CD4-positive, alpha-beta T cell treated with Interferon alpha-2 for 1 hour (primary cell): ENCODE data around the gene EIF3D.
A peak's percentile ranks its signal among the peaks of the same experiment; 100 is the strongest.

Experiments used
- DNase-seq, 2 donors: peaks; one replicate each; pipeline ENCODE4 v3.0.0-alpha.2; 2020 to 2022

The EIF3D gene

DNA sequence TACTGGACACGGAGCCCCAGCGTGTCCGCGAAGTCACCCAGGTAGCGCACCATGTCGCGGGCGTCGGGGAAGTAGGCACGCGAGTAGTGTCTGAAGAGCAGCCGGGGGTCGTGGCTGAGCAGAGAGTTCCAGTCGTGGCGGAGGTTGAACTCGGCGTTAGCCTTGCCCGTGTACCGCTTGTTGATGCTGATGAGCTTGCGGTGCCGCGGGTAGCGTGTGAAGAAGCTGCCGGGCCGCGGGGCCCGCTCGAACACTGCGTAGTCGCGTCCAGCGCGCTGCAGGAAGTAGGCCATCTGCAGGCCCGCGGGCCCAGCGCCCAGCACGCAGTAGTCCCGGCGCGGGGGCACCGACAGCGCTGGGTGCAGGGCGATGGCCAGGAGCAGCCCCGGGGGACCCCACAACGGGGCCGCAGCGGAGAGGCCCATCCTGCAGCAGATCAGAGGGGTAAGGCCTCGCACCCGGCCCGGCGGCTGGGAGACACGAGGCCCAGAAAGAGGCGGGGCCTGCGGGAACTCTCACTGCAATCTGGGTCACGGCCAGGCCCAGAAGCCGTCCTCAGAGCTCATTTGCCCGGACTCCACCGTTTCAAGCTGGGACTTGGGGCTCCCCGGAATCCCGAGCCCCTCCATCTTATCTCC is 22.8 kb downstream of the EIF3D start:
- DNase-seq, result no peak

DNA sequence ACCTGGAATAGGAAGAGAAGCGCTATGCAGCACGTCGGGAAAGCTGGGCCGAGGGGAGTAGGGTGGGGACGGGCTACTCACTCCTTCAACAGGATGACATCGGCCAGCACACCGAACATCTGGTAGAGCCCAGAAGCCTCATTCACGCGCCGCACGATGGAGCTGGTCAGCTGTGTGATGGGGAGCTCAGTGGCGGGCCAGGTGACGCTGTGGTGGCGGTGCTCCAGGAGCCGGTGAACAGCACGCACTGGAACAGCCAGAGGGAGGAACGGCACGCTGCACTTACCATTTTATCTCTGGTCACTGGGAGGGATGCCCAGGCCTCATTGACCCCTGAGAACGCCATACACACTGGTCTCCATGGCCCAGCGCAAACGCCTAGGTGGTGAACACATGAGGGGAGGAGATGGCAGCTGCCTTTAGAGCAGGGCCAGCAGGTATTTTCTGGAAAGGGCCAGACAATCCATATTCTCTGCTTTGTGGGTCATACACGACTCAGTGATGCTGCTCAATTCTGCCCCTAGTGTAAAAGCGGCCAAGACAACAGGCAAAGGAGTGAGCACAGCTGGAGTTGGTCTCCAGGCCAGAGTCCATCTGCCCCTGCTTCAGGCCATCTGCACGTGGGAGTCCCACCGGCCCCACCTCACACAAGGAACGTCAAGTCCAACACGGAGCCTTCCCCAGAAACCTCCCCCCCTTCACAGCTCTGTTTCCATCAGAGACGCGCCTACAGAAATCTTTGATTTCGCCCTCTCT is 30.9 kb downstream of the EIF3D start:
- no peak for DNase-seq

DNA sequence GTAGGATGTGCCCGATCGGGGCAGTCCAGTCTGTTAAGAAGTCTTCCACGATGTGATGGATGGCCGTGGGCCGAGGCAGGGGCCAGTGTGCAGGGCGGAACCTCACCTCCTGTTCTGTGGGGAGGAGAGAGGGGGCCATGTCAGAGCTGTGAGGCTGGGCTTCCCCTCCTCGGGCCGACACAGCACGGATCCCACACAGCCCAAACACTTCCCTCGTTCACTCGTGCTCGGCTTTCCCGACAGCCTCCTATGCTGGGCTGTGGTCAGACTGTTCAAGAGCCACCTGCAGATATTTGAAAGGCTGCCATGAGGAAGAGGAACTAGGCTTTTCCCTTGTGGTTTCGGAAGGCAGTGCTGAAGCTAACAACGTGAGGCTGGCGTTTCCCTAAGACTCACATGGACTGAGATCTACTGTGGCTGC is 35.3 kb downstream of the EIF3D start:
- DNase-seq, result peak in 1 of 2 donors; percentile 62

DNA sequence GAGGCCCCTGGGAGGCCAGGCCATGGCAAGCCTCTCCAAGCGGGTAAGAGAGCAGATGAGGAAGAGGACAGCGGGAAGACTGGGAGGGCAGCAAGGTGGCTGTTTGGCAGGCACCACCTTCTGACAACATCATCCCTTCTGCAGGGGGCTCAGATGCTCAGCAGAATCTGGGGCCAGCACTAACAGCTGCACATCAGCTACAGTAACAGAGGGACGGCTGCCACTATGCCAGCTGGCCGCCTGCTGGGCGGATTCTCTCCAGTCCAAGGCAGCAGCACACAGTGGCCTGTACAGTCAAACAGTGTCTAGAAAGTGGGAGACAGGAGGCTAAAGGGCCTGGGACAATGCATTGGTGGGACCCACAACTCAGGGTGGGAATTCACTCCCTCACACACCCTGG is 36.9 kb downstream of the EIF3D start:
- DNase-seq, result no peak

DNA sequence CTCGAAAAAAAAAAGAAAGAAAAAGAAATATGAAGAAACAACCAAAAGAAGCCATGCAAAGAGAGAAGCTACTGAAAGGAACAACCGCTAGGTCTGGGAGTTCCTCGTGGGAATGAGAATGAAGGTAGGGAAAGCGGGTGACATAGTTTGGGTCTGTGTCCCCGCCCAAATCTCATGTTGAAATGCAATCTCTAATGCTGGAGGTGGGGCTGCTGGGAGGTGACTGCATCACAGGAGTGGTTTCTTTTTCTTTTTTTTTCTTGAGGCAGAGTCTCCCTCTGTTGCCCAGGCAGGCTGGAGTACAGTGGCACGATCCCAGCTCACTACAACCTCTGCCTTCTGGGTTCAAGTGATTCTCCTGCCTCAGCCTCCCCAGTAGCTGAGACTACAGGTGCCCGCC is 37.8 kb downstream of the EIF3D start:
- DNase-seq, result no peak

DNA sequence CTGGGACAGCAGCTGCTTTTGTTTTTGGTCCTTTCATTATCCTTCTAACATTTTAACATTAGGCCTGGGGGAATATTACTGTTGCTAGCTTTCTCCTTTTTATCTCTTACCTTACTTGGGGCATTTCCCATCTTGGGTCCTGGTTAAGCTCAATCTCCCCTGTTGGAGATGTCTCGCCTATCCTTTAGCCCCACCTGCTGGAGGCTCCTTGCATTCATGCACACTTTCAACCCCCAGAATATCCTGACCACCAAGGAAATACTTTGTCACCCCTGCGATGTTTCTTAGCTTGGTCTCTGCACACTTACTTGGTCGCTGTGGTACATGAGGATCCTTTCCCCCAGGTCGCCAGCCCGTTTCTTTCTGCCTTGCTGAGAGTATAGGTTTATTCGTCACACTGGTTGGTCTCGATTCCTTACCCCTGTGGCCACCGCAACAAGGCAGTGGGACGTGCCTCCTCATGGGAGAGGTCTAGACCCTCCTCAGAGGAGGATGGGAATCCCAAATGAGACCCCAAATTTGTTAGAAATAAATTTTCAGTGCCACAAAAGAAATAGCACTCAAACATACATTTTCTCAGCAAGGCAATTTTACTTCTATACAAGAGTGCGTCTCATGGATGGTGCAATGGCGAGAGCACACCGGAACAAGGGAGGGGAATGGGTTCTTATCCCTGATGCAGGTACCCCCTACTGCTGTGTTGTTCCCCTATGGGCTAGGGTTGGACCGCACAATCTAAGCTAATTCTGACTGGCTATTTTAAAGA is 42.2 kb downstream of the EIF3D start:
- DNase-seq, result peak; percentile 66 to 78

DNA sequence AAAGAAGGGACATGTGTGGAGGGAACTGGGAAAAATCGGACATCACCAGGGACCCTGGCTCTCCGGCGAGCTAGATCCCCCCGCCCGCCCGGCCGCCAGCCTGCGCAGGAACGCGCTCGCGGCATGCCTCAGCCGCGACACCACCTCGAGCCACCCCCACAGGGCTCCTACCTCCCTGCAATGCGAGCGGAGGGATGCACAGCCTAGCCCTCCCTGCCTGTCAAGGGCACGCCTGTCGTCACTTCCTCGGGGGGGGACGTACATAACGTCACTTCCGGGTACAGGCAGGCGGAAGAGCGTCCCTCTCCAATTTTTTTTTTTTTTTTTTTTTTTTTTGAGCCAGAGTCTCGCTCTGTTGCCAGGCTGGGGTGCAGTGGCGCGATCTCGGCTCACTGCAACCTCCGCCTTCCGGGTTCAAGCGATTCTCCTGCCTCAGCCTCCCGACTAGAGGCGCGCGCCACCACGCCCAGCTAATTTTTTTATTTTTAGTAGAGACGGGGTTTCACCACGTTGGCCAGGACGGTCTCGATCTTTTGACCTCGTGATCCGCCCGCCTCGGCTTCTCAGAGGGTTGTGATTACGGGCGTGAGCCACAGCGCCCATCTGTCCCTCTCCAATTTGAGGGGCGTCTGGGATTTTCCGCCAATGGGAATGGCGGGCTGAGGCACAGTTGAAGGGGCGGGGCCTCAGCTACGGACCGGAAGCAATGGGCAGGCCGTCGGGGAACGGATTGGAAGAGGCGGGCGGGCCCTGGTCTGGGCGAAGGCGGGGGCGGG is 47.4 kb downstream of the EIF3D start, which contains the start of gene TXN2:
Gene TXN2, minus strand, starts transcription at position 248 of the 776 bp plus-strand sequence. CDS start 803 bp downstream, outside the sequence.
- peak; percentile 97 for DNase-seq

DNA sequence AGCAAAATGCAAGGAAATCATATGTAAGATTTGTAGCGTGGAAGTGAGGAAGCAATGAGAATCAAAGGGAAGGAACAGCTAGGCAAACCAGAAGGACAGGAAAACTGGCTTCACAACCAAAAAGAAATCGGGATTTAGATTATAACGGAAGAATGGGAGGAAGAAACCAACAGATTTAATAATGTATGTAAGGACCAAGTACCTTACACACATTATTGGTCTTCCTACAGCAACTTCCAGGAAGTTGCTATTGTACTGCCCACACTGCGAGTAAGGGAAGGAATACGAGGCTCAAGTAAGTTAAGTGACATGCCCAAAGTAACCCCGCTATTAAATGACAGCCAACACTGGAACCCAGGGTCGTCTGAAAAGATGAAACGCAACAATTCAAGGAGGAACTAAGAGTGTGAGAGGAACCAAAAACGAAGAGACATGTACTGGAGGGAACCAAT is 48.0 kb downstream of the EIF3D start:
- no peak for DNase-seq

DNA sequence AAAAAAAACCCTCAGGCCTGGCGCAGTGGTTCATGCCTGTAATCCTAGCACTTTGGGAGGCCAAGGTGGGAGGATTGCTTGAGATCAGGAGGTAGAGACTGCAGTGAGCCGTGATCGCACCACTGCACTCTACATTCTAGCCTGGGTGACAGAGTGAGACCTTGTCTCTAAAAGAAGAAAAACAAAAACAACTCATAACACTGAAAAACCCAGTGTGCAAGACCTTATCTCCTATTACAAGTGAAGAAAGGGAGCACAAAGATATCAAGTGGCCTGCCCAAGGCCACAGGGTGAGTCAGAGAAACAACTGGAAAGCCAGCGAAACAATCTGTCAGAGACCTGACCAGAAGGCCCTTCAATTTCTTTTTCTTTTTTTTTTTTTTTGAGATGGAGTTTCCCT is 50.0 kb downstream of the EIF3D start:
- DNase-seq, result no peak

DNA sequence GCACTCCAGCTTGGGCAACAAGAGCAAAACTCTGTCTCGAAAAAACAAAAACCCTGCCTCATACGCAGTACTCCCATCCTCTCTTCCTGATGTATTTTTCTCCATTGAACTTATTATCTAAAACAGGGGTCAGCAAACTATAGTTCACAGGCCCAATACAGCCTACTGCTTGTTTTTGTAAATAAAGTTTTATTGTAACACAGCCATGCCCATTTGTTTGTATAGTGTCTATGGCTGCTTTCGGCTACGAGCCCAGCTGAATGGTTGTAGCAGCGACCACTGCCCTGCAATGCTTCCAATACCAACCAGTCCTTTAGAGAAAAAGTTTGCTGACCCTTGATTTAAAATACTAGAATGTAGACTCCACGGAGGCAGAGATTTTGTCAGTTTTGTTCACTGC is 53.6 kb downstream of the EIF3D start:
- DNase-seq, result no peak

DNA sequence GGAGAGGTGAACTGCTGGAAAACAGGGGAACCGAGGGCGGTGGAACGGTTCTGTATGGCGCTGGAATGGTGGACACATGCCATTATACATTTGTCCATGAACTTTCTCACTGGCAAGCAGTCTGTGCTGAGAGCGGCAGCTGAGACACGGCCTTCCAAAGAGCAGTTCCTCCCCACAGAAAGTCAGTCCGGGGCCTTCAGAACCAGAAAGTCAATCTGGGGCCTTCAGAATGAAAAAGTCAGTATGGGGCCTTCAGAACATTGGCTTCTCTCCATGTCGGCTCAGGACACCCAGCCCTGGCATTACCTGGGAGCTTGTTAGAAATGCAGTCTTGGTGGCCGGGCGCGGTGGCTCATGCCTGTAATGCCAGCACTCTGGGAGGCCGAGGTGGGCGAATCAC is 56.3 kb downstream of the EIF3D start:
- DNase-seq, result no peak

DNA sequence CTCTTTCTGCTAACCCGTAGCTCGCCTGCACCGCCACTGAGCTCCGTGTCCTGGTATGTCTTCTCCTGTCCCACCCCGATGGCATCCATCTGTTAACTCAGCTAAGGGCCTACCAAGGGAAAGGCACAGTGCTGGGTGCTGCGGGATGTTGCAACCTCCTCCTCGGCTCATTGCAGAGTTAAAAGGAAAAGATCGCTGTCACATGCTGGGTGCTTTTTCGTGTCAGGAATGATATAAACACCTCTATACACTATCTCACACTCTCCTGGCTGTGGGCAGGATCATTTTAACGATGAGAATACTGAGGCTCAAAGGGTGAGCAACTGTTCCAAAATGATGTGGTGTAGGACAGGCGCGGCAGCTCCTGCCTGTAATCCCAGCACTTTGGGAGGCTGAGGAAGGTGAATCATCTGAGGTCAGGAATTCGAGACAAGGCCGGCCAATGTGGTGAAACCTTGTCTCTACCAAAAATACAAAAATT is 57.6 kb downstream of the EIF3D start:
- DNase-seq, result no peak

DNA sequence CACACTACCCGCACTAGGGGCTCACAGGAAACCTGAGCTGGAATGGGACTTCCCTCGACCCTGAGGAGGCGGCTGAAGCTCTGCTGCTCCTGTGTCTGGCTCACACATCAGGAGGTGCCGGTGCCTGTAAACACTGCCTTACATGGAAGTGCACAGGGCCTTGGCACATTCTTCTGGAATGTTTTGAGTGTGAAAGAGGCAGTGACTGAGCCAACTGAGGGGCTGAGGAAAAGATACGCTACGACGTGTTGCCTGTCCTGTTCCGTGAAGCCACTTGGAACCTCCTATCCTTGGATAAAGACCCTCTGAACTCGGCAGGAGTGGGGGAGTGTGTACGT is 58.0 kb downstream of the EIF3D start:
- no peak for DNase-seq

DNA sequence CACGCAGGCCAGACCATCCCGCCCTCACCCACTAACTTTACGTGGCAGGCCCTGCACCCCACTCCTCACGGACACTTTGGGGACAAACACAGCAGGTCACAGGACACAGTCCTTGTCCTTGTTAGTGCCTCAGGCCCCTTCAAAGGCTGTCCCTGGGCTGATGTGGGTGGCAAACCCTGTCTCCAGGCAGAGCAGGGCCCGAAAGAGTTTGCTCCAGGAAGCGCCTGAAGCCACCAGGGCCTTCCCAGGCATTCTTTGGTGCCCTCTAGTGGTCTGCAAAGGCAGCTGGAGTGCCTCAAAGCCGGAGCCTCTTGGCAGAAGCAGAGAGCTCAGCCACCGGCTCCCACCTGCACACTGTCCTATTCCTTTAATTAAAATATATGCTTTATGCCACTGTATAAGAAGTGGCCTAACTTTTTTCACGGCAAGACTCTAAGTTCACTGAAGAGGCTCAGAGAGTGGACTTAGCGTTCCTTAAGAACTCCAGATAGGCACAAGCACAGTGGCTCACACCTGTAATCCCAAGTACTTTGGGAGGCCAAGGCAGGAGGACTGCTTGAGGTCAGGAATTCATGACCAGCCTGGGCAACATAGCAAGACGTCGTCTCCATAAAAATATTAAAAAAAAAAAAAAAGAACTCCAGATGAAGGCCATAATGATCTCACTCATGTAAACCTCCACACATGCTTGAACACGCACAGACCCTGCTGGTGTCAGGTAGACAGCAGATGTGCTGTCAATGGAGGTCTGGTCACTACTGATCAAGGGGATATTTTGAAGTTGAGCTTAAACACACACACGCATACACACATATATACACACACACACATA is 58.6 kb downstream of the EIF3D start:
- DNase-seq, result peak; percentile 87 to 91

DNA sequence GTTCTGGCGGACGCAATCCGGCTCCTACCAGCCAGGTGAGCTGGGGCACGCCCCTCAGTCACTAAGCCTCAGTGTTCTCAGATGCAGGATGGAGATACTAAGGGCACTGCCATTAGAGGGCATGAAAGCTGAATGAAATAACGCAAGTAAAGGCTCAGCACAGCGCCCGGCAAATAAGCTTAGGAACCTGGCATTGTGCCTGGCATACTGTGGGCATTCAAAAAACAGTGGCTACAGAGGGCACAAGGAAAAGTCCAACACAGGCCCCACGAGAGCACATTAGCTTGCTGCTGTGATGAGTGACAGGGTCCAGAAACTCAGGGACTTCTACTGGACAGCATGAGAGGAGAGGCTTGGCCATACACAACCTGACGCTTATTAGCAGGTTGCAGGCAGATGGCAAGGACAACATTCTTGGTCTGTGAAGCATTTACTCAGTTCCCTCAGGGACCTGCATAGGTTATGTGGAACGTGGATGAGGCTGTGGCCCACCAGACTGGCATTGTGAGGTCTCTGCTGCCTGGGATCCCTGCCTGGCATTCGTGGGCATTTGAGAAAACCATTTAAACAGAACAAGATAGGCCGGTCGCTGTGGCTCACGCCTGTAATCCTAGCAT is 59.8 kb downstream of the EIF3D start:
- DNase-seq, result no peak

DNA sequence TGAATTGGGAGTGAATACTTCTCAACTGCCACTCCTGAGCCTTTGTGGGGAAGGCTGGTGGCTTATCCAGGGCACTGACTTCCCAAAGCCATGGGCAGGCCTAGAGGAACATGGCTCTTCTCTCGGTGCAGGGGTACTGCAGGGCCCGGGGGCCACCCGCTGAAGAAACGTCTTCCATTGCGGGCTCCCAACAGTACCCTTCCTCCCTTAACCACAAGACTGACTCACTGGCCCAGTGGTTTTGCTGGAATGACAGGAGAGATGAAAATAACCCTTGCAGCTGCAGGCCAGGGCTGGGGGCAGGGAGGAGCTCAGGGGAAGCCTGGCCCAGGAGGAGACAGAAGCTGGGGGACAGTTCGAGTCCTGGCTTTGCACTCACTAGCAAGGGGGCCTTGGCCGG is 61.0 kb downstream of the EIF3D start:
- peak in 1 of 2 donors; percentile 7 for DNase-seq

DNA sequence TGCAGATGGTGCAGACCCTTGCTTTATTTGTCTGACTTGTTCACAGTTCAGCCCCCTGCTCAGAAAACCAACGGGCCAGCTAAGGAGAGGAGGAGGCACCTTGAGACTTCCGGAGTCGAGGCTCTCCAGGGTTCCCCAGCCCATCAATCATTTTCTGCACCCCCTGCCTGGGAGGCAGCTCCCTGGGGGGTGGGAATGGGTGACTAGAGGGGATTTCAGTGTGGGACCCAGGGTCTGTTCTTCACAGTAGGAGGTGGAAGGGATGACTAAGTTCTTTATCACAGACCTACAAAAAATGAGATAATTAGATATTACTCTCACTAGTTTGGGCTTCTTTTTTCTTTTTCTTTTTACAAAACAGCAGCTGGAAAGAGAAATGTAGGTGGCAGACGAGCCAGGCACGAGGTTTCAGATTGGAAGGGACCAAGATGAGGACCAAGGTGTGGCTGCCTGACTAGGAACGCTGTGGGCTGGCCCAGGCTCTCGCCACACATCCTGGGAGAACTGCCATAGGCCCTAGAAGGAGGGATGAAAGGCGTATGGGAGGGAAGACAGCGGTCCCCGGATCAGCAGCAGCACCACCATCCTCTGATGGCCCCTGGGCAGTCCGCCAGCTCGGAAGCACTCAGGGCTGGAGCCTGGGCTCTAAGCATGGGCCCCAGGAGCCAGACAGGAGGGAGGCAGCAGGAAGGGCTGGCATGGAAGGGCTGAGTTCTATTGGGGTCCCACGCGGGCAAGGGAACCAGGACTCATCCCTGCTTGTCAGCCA is 61.7 kb downstream of the EIF3D start:
- DNase-seq, result no peak

DNA sequence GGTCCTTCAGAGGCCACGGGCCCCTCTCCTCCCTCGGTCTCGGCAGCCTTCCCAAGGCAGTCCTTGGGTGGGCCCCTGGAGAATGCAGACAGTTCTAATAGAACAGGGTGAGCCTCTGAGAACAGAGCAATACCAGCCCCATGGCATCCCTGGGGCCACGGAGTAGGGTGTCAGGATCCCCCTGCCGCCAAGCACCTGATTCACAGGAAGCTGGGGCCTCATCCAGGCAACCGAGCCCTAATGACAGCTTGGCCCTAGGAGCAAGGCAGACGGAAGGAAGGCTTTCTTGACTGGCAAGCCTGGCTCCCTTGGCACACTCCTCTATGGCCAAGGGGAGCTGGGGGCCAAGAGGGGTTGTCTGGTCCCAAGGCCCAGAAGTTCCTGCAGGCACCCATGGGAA is 62.7 kb downstream of the EIF3D start:
- DNase-seq, result no peak

DNA sequence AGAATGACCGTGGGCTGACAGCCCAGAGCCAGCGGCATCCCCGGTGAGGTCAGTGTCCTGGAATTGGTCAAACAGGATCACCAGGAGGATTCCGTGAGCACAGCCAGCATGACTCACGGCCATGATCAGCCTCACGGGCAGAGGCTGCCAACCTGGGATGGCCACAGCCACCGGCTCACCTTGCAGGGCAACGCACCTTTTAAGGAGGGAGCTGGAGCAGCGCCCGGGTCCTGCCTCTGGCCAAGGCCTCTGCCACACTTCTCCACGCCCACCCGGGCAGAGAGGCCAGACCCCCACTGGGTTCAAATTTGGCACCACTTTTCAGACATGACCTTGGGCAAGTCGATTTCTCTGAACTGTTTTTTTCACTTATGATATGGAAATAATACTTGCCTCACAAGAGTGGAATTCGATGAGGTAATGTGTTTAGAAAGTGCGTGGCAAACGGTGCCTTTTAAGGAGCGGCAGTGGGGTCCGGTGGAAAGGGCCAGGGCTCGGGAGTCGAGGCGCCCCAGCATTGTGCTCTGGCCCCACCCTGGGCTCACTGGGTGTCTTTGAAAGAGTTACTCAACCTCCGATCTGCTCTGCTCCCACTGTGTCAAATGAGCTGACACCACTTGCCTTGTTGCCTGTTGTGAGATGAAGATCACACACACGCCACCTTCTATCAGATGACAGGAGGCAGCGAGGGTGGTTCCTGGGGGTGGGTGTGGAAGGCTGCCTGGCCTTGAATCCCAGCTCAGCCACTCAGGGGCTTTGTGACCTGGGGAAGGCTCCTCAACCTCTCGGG is 63.5 kb downstream of the EIF3D start:
- no peak for DNase-seq

DNA sequence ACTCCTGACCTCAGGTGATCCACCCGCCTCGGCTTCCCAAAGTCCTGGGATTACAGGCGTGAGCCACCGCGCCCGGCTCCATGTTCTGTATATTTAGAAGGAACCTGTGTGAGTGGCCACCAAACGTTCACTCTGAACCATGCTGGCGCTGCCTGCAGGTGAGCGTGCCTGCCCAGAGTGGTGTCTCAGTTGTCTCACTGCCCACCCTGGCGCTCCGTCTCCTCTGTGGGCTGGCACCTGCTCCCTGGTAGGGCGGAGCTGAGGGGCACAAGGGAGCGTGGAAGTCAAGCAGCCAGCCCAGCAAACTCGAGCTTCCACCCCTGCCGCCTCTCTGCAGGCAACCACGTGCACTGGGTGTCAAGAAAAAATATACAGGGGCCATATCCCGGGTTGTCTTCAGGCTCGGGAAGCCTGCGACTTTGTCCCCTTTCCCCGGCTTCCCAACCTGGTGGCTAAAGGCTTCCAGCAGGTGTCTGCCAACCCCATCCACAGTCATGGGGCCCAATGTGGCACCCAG is 64.2 kb downstream of the EIF3D start:
- no peak for DNase-seq
